ENCODE data around the gene WIPI1. TPM values are rescaled to one million over a fixed set of nuclear protein-coding genes. Genes with fewer than 3 reads are reported as not detected.
A peak's percentile ranks its signal among the peaks of the same experiment; 100 is the strongest.

The WIPI1 gene
- total and polyA plus RNA-seq, 10 of the 15 experiments (the other 5 are each of a cell fraction or from before 2014, with no cell fraction given), result 6.5 to 44.5 (median 26.2) TPM

GRCh38 chr17:68459037-68459639 is 1.8 kb upstream of the WIPI1 start (continued):
- TF ChIP-seq PRDM15 (CRISPR knock-in tag; IDR thresholded peaks at IDR 0.05) (no peak), CHD1 (IDR thresholded peaks at IDR 0.05; ENCODE audit: low read depth, low read length) (no peak), ZNF274 (IDR thresholded peaks at IDR 0.05; ENCODE audit: insufficient read depth, insufficient read length) (no peak), CBX5 (IDR thresholded peaks at IDR 0.05; ENCODE audit: low read depth) (no peak), HDGF (IDR thresholded peaks at IDR 0.05) (no peak), NFYB (IDR thresholded peaks at IDR 0.05; ENCODE audit: insufficient read depth, low read depth, low read length) (no peak), E2F4 (IDR thresholded peaks at IDR 0.05; ENCODE audit: low read depth, low read length) (no peak), MXI1 (IDR thresholded peaks at IDR 0.05; ENCODE audit: low read depth, low read length) (no peak), TCF3 (IDR thresholded peaks at IDR 0.05; ENCODE audit: borderline replicate concordance, insufficient read depth, low read depth, low read length) (no peak), IKZF2 (IDR thresholded peaks at IDR 0.05) (peak in 1 of 2 experiments; percentile 2; a peak in 1 of 4 replicates), EP300 (IDR thresholded peaks at IDR 0.05; ENCODE audit: borderline replicate concordance in 1 of 2, control insufficient read depth in 1 of 2, low read depth in 2 of 2, low read length in 2 of 2) (peak in 1 of 2 experiments; percentile 49; a peak in 1 of 4 replicates), RFX5 (IDR thresholded peaks at IDR 0.05; ENCODE audit: low read depth, low read length) (no peak), MEF2B (IDR thresholded peaks at IDR 0.05; ENCODE audit: partially characterized antibody, poor library complexity, severe bottlenecking) (no peak), ETV6 (conservative IDR thresholded peaks at IDR 0.05 in 1 of 2, IDR thresholded peaks at IDR 0.05 in 1 of 2; ENCODE audit: borderline replicate concordance in 1 of 2, low read depth in 1 of 2) (peak in 1 of 2 experiments; percentile 16; a peak in 1 of 4 replicates), POU2F2 (IDR thresholded peaks at IDR 0.05; ENCODE audit: borderline replicate concordance, low read depth, low read length) (no peak), YY1 (IDR thresholded peaks at IDR 0.05; ENCODE audit: low read depth, low read length) (no peak), MTA2 (IDR thresholded peaks at IDR 0.05; ENCODE audit: low read depth) (peak; percentile 26), BCLAF1 (IDR thresholded peaks at IDR 0.05) (no peak), E4F1 (IDR thresholded peaks at IDR 0.05; ENCODE audit: borderline replicate concordance, partially characterized antibody) (no peak)
